ENCODE results near the gene ALB.

Gene ALB

DNA sequence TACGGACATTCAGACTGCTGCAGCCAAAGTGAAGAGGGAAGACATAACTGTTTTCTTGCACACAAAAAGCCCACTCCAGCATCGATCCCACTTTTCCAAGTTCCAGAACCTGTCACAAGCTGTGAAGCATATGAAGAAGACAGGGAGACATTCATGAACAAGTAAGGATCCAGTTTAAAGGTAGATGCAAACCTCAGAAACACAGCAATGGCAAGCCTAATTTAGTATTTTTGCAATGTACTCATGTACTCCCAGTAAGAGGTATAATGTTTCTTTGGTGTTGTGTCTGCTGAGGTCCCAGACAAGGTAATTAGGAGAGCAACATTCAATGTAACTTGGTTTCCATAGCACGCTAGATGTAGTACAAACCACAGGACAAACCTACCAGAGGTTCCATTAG lies 36.6 kb downstream of the ALB start:
- TF ChIP-seq, protein P1, sequence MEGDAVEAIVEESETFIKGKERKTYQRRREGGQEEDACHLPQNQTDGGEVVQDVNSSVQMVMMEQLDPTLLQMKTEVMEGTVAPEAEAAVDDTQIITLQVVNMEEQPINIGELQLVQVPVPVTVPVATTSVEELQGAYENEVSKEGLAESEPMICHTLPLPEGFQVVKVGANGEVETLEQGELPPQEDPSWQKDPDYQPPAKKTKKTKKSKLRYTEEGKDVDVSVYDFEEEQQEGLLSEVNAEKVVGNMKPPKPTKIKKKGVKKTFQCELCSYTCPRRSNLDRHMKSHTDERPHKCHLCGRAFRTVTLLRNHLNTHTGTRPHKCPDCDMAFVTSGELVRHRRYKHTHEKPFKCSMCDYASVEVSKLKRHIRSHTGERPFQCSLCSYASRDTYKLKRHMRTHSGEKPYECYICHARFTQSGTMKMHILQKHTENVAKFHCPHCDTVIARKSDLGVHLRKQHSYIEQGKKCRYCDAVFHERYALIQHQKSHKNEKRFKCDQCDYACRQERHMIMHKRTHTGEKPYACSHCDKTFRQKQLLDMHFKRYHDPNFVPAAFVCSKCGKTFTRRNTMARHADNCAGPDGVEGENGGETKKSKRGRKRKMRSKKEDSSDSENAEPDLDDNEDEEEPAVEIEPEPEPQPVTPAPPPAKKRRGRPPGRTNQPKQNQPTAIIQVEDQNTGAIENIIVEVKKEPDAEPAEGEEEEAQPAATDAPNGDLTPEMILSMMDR (IDR thresholded peaks at IDR 0.05) = no peak

- TF ChIP-seq, protein P1 (IDR thresholded peaks at IDR 0.05) = no peak
Measured at GRCh38 chr4:73442275-73442674, 38.2 kb downstream of the ALB start.

GRCh38 chr4:73443224-73443623 lies 39.1 kb downstream of the ALB start:
- TF ChIP-seq, protein P1 (IDR thresholded peaks at IDR 0.05) = no peak

DNA sequence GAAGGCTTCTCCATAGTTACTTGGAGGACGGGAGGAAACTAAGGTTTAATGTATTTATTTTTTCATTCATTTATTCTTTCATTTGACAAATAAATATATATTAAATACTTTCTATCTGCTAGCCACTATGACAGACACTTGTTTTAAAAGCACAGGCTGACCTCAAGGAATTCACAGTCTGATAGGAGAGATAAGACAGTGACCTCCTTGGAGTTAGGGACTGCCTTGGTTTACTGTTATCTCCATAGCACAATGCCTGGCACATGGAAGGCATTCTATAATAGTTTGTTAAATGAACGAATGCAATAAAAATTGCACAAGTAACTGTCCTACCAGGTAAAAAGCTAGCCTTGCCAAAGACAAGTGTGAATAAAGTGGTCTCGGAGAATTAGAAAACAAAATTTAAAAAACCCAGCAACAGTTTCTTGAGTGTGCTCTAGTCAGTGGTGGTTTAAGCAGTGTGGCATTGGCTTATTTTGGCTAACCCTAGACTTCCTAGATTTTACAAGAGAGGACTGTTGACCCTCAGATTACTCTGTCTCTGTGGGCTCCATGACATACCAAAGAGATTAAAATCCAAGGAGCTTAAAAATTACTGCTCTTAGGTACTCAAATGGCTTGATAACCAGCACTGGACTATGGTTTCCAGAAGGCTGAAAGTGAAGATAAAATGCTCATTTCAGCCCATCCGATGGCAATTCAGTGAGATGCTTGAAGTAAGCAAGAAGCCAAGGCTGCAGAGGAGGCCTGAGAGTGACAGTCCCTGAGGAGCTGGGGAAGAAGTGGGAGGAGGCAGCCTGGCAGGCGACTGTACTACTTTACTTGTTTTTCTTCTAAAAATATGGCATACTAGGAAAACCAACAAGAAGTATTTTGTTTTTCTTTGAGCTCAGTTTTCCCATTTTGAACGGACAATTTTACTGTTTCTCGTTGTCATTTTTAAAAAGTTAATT lies 41.6 kb downstream of the ALB start:
- TF ChIP-seq, protein P1 (IDR thresholded peaks at IDR 0.05) = no peak

DNA sequence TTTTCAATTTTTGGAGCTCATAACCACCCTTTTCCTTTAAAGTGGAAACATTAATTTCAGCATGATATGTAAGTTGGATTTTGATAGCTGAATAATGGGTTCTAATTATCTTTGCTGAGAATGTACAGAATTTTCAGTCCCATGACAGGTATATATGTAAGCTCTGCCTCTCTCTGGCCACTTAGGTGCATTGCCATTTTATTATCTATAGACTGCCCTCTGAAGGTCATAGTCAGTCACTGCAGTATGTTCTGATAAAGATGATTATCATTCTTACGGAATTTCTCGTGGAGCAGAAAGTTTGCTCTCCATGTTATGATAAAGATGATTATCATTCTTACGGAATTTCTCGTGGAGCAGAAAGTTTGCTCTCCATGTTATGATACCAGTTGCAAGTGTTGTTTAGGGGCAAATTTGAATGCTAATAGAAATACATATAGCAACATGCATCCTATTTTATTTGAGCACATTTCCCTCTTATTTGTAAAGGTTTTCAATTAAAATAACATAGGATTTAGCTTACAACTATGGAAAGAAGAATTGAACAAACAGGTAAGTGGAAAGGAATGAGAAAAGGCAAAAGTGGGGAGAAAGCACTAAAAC lies 42.4 kb downstream of the ALB start:
- TF ChIP-seq, protein P1 (IDR thresholded peaks at IDR 0.05) = peak; percentile 97

DNA sequence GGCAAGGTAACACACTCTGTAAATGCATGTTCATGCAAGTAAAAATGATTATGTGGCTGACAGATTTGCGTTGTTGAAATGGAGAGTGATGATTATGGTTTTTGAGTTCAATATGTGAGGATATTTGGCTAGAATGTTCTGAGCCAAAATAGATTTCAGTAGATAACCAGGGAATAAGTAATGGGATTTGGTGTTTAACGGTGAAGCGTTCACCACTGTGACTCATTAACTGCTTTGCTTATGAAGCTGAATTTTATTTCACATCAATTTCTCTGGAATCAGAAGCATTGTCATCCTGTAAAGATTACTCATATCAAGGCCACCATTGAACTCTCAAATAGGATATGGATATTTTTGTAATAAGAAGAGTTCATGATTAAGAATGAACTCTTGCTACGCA lies 43.6 kb downstream of the ALB start:
- TF ChIP-seq, protein P1 (IDR thresholded peaks at IDR 0.05) = no peak

DNA sequence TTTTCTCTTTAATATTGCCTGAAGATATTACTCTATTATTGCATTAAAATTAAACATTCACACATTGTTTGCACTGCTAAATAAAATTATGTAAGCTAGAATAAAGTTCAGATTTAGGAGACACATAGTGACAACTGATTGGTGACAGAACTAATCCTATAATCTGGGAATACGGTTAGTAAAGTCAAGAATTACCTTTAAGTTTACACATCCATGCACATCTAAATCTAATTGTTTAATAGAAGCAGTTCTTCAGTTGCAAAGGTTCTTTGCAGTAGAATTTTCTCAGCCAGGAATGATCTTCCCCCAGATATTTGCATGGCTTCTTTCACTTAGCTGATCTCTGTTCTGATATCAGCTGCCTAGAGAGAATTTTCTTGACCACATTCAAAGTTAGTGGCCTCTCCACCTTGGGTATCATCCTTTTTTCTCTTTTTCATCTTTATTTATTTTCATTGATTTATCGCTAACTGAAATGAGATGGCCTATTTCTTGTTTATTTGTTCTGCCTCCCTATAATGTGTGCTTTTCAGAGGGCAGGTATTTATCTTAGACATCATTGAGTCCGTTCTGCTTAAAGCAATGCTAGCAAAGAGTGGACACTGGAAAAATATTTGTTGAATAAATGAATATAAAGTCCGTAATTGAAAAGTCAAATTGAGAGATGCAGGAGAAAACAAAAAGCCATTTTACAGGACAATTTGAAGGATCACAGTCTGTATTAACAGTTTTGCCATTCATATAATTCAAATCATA lies 44.5 kb downstream of the ALB start:
- TF ChIP-seq, protein P1 (IDR thresholded peaks at IDR 0.05) = no peak
